ENCODE results near the gene SLC22A12.

DNA sequence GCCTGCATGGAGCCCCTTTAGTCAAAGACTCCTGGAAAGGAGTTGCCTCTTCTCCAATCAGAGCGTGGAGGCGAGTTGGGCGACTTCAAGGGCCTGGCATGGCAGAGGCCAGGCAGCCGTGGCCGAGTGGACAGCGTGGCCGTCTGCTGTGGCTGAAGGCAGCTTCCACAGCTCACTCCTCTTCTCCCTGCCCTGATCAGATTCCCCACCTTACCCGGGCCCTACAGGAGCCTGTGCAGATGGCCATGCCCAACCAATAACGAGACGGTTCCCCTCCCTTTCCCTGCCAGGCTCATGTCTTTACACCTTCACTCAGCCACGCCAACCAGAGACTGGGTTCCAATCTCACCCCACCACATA lies 20.0 kb upstream of the SLC22A12 start:
- TF ChIP-seq, protein P1, sequence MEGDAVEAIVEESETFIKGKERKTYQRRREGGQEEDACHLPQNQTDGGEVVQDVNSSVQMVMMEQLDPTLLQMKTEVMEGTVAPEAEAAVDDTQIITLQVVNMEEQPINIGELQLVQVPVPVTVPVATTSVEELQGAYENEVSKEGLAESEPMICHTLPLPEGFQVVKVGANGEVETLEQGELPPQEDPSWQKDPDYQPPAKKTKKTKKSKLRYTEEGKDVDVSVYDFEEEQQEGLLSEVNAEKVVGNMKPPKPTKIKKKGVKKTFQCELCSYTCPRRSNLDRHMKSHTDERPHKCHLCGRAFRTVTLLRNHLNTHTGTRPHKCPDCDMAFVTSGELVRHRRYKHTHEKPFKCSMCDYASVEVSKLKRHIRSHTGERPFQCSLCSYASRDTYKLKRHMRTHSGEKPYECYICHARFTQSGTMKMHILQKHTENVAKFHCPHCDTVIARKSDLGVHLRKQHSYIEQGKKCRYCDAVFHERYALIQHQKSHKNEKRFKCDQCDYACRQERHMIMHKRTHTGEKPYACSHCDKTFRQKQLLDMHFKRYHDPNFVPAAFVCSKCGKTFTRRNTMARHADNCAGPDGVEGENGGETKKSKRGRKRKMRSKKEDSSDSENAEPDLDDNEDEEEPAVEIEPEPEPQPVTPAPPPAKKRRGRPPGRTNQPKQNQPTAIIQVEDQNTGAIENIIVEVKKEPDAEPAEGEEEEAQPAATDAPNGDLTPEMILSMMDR (conservative IDR thresholded peaks at IDR 0.05; ENCODE audit: low read depth, low read length), result no peak
- TF ChIP-seq EZH2 (IDR thresholded peaks at IDR 0.05; ENCODE audit: low read length, unreplicated experiment) (no peak), EZH2phosphoT487 (IDR thresholded peaks at IDR 0.05; ENCODE audit: borderline replicate concordance, low read length) (no peak)
